Trophoblast cell (in vitro differentiated cells and primary cell): ENCODE measurements around the gene EEF2K.

Source experiments
- DNase-seq, 2 donors: peaks; one replicate each; pipeline ENCODE4 v3.0.0-alpha.2; 2016
- H2AFZ ChIP-seq: 2 replicates; pipeline ENCODE4 v1.6.1; 2013; ENCODE audit warnings: low read length, moderate library complexity, mild to moderate bottlenecking; ENCODE audit not compliant: insufficient read depth, poor library complexity
- H2AK5ac ChIP-seq: 2 replicates; pipeline ENCODE4 v1.6.1; 2013; ENCODE audit warnings: mild to moderate bottlenecking, low read length
- H2BK120ac ChIP-seq: 2 replicates; pipeline ENCODE4 v1.6.1; 2013; ENCODE audit warnings: low read length, mild to moderate bottlenecking, moderate library complexity; ENCODE audit not compliant: insufficient read depth, poor library complexity
- H2BK12ac ChIP-seq: 2 replicates; pipeline ENCODE4 v1.6.1; 2013; ENCODE audit warnings: mild to moderate bottlenecking, low read length, moderate library complexity
- H2BK5ac ChIP-seq: 2 replicates; pipeline ENCODE4 v1.6.1; 2013; ENCODE audit warnings: low read length, low read depth, moderate library complexity, mild to moderate bottlenecking; ENCODE audit not compliant: poor library complexity
- H3K14ac ChIP-seq: 2 replicates; pipeline ENCODE4 v1.6.1; 2013; ENCODE audit warnings: mild to moderate bottlenecking, low read length
- H3K18ac ChIP-seq: 2 replicates; pipeline ENCODE4 v1.6.1; 2013; ENCODE audit warnings: mild to moderate bottlenecking, low read length
- H3K23ac ChIP-seq: 2 replicates; pipeline ENCODE4 v1.6.1; 2013; ENCODE audit warnings: low read length
- H3K27ac ChIP-seq: 2 replicates; pipeline ENCODE4 v1.5.1; 2013; ENCODE audit warnings: low read depth, mild to moderate bottlenecking, inconsistent platforms, low read length, moderate library complexity
- H3K27me3 ChIP-seq: 2 replicates; pipeline ENCODE4 v1.6.1; 2013; ENCODE audit warnings: inconsistent platforms, mild to moderate bottlenecking, low read length, moderate library complexity; ENCODE audit not compliant: insufficient read depth
- H3K36me3 ChIP-seq, 2 experiments: 1 replicate in 1 of 2; 2 replicates in 1 of 2; pipeline ENCODE4 v1.6.1; 2013; ENCODE audit warnings: low read length in 2 of 2, mild to moderate bottlenecking in 2 of 2, moderate library complexity in 1 of 2; ENCODE audit not compliant: insufficient read depth in 2 of 2, control insufficient read depth in 1 of 2
- H3K4ac ChIP-seq: 2 replicates; pipeline ENCODE4 v1.6.1; 2013; ENCODE audit warnings: low read depth, mild to moderate bottlenecking, low read length, moderate library complexity
- H3K4me1 ChIP-seq, 2 experiments: 1 replicate in 1 of 2; 2 replicates in 1 of 2; pipeline ENCODE4 v1.6.1; 2013; ENCODE audit warnings: low read length in 2 of 2, mild to moderate bottlenecking in 2 of 2, moderate library complexity in 1 of 2; ENCODE audit not compliant: insufficient read depth in 2 of 2, control insufficient read depth in 1 of 2
- H3K4me2 ChIP-seq: 2 replicates; pipeline ENCODE4 v1.6.1; 2013; ENCODE audit warnings: inconsistent platforms, mild to moderate bottlenecking, low read length, moderate library complexity
- H3K4me3 ChIP-seq: 2 replicates; pipeline ENCODE4 v1.5.1; 2013; ENCODE audit warnings: mild to moderate bottlenecking, low read depth, low read length, inconsistent platforms
- H3K79me1 ChIP-seq: one replicate; pipeline ENCODE4 v1.6.1; 2013; ENCODE audit warnings: low read length
- H3K79me2 ChIP-seq: 2 replicates; pipeline ENCODE4 v1.6.1; 2013; ENCODE audit warnings: low read length, mild to moderate bottlenecking; ENCODE audit not compliant: control insufficient read depth, insufficient read depth, poor library complexity
- H3K9ac ChIP-seq: 2 replicates; pipeline ENCODE4 v1.6.1; 2013; ENCODE audit warnings: mild to moderate bottlenecking, low read length
- H3K9me3 ChIP-seq: 2 replicates; pipeline ENCODE4 v1.6.1; 2013; ENCODE audit warnings: low read depth, mild to moderate bottlenecking, control low read depth, inconsistent platforms, low read length; ENCODE audit not compliant: insufficient read depth
- H4K12ac ChIP-seq: 2 replicates; pipeline ENCODE4 v1.6.1; 2013; ENCODE audit warnings: low read depth, mild to moderate bottlenecking, low read length, moderate library complexity
- H4K8ac ChIP-seq: 2 replicates; pipeline ENCODE4 v1.6.1; 2013; ENCODE audit warnings: low read depth, mild to moderate bottlenecking, low read length, moderate library complexity
- H4K91ac ChIP-seq: one replicate; pipeline ENCODE4 v1.6.1; 2013; ENCODE audit warnings: low read depth, mild to moderate bottlenecking, low read length, moderate library complexity
- WGBS: extraction: QIAGEN DNeasy Blood & Tissue Kit; methylation state at CpG from one replicate; pipeline ENCODE4 v1.1.7; 2013; ENCODE audit warnings: missing lambda C conversion rate; ENCODE audit not compliant: insufficient read length, insufficient coverage; ENCODE audit errors: extremely low coverage; 5-methylcytosine and 5-hydroxymethylcytosine counted together

Gene EEF2K

GRCh38 chr16:22193063-22193411 is 13.0 kb upstream of the EEF2K start:
- DNase-seq, result no peak
- no peak overlapping the region for H4K91ac ChIP-seq
- H2BK5ac ChIP-seq, result no peak overlapping the region
- H2AFZ ChIP-seq, result no peak overlapping the region
- H3K9me3 ChIP-seq, result peaks cover 1% of the 10 kb centered on the region
- H3K18ac ChIP-seq, result no peak overlapping the region
- H3K4me2 ChIP-seq, result no peak overlapping the region
- no peak overlapping the region for H2BK12ac ChIP-seq
- H3K4me1 ChIP-seq, result peaks cover 2% of the 10 kb centered on the region in 2 experiments
- H2BK120ac ChIP-seq, result no peak overlapping the region
- no peak overlapping the region for H2AK5ac ChIP-seq
- no peak overlapping the region for H4K12ac ChIP-seq
- H4K8ac ChIP-seq, result no peak overlapping the region
- H3K9ac ChIP-seq, result no peak overlapping the region
- H3K14ac ChIP-seq, result no peak overlapping the region
- no peak overlapping the region for H3K27ac ChIP-seq
- H3K4ac ChIP-seq, result no peak overlapping the region
- no peaks in the 10 kb centered on the region for H3K79me2 ChIP-seq
- no peaks in the 10 kb centered on the region for H3K27me3 ChIP-seq
- no CpG with 5 or more reads among the region's 2 CpGs for WGBS
- H3K36me3 ChIP-seq, result no peaks in the 10 kb centered on the region
- no peak overlapping the region for H3K4me3 ChIP-seq
- peaks cover 9% of the 10 kb centered on the region for H3K79me1 ChIP-seq
- no peak overlapping the region for H3K23ac ChIP-seq

- Histone ChIP-seq H3K23ac (no peak overlapping the region), H2BK120ac (no peak overlapping the region), H3K79me1 (peaks cover 9% of the 10 kb centered on the region), H4K8ac (no peak overlapping the region), H3K27me3 (no peaks in the 10 kb centered on the region), H2BK5ac (no peak overlapping the region), H3K4me2 (no peak overlapping the region), H4K91ac (no peak overlapping the region), H2AFZ (no peak overlapping the region), H2BK12ac (no peak overlapping the region), H4K12ac (no peak overlapping the region), H3K14ac (no peak overlapping the region), H3K27ac (no peak overlapping the region), H3K79me2 (no peaks in the 10 kb centered on the region), H3K4me1 (peaks cover 0 to 2% of the 10 kb centered on the region in 2 experiments), H3K4ac (no peak overlapping the region), H2AK5ac (no peak overlapping the region), H3K36me3 (no peaks in the 10 kb centered on the region), H3K18ac (no peak overlapping the region), H3K9me3 (peaks cover 1% of the 10 kb centered on the region), H3K9ac (no peak overlapping the region), H3K4me3 (no peak overlapping the region)
- WGBS, result no CpG with 5 or more reads among the region's 9 CpGs
- DNase-seq, result no peak
These were observed 11.2 kb upstream of the EEF2K start for GRCh38 chr16:22194707-22195444.

DNA sequence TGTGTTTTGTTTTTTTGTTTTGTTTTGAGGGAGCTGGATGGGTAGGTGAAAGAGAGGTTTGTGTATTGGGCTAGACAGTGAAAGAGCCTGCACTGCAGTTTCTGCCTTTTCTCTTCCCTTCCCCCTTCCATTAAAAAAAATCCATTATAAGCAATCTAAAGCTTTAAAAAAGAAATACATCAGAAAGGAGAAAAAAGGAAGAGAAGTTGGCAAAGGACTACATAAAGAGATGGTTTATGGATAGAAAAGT is 10.7 kb upstream of the EEF2K start:
- Histone ChIP-seq H3K4me2 (no peak overlapping the region), H3K4ac (no peak overlapping the region), H3K23ac (no peak overlapping the region), H3K9me3 (no peaks in the 10 kb centered on the region), H2AFZ (no peak overlapping the region), H4K8ac (no peak overlapping the region), H2BK12ac (no peak overlapping the region), H4K91ac (no peak overlapping the region), H4K12ac (no peak overlapping the region), H3K9ac (no peak overlapping the region), H2AK5ac (no peak overlapping the region), H3K14ac (no peak overlapping the region), H3K4me3 (no peak overlapping the region), H3K79me1 (peaks cover 7% of the 10 kb centered on the region), H3K18ac (no peak overlapping the region), H3K4me1 (peaks cover 0 to 2% of the 10 kb centered on the region in 2 experiments), H3K27me3 (no peaks in the 10 kb centered on the region), H3K79me2 (no peaks in the 10 kb centered on the region), H2BK5ac (no peak overlapping the region), H3K36me3 (no peaks in the 10 kb centered on the region), H2BK120ac (no peak overlapping the region), H3K27ac (no peak overlapping the region)
- no peak for DNase-seq

DNA sequence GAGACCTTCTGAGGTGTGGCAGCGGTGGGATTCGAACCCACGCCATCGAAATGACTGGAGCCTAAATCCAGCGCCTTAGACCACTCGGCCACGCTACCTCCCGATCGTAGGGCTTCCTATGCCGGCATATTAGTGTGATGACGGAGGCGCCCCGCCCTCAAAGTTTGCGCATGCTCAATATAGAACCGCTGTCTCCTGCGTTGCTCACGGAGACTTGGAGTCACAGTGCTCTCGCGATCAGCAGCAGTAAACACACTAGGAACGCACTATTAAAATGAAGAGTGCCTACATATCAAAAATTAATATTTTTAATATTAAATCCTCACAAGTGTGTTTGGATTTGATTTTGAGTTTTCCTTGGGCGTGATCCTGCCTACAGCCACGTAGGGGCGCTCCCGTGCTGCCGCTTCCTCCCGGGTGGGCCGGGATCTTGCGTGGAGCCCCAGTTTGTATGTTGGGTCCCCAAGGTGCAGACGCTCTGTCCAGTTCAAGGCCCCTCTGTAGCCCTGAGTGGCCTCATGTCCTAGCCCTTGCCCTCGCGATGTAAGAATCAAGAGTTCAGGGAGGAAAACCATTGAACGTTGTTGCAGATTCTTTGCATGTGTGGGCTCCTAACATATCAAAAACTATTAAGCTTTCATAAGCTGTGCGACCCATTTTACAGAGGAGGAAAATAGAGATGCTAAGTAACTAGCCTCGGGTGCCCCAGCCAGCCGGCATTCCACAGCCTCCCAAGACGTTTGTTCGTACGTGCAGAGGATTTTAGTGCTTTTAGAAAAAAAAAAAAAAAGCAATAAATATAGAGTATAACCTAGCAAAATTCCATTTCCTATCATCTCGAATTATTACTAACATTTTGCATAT is 10.2 kb upstream of the EEF2K start:
- Histone ChIP-seq H2BK120ac (no peak overlapping the region), H3K18ac (no peak overlapping the region), H3K79me2 (no peaks in the 10 kb centered on the region), H3K4me3 (peak overlapping the region; percentile 69), H3K9me3 (no peaks in the 10 kb centered on the region), H3K27ac (no peak overlapping the region), H3K14ac (peak overlapping the region; percentile 46), H3K4me2 (peak overlapping the region; percentile 70), H2AFZ (peak overlapping the region; percentile 83), H4K12ac (peak overlapping the region; percentile 76), H3K23ac (no peak overlapping the region), H3K9ac (no peak overlapping the region), H3K4ac (no peak overlapping the region), H3K27me3 (no peaks in the 10 kb centered on the region), H2BK12ac (no peak overlapping the region), H4K91ac (no peak overlapping the region), H3K79me1 (peaks cover 6% of the 10 kb centered on the region), H4K8ac (peak overlapping the region; percentile 80), H2BK5ac (no peak overlapping the region), H3K4me1 (peaks cover 0 to 2% of the 10 kb centered on the region in 2 experiments), H2AK5ac (no peak overlapping the region), H3K36me3 (no peaks in the 10 kb centered on the region)
- peak; percentile 93 to 97 for DNase-seq
- no CpG with 5 or more reads among the region's 39 CpGs for WGBS
